K562 (cell line): ENCODE results near the gene KRT6C. TPM values are rescaled to one million over a fixed set of nuclear protein-coding genes. Genes with fewer than 3 reads are reported as not detected.

Source experiments
- polyA plus RNA-seq, 8 experiments: library from polyadenylated mRNA; depleted of rRNA in 4 of 8; stranded (reverse) in 5 of 8; unstranded in 3 of 8; fragments of >200 nt; fragmentation: Nextera tagmentation in 2 of 8; fragmentation: Illumina TruSeq in 1 of 8; extraction: Ambion mirVana in 2 of 8; extraction: Trizol in 1 of 8; gene quantifications; 2 replicates each; pipeline versions ENCODE4 v1.2.1 to v1.2.3, GENCODE V29; 2011 to 2014; ENCODE audit warnings: inconsistent platforms in 1 of 8, missing spikeins in 1 of 8
- total RNA-seq, 7 experiments: library from RNA; depleted of rRNA in 6 of 7; stranded (reverse); fragments of >200 nt in 6 of 7; fragmentation: Illumina TruSeq in 2 of 7; extraction: Trizol in 2 of 7; gene quantifications; 2 replicates each; pipeline versions ENCODE4 v1.2.1 to v1.2.3, GENCODE V29; 2011 to 2021; ENCODE audit warnings: low replicate concordance in 1 of 7

KRT6C gene
- total and polyA plus RNA-seq, 9 of the 15 experiments (the other 6 are each of a cell fraction or from before 2014, with no cell fraction given) = not detected

Other genes with a start within 250 kb of the KRT6C start
Only the 7 nearest of the 18 such genes appear.
- gene KRT84, start 88.2 kb downstream of the KRT6C start, total RNA-seq (2014; rRNA removed) = not detected in 2 replicates
- gene KRT84, start 88.2 kb downstream of the KRT6C start, total RNA-seq (2014; rRNA removed; fragmentation: Illumina TruSeq; extraction: Trizol) = not detected in 2 replicates
- gene KRT84, start 88.2 kb downstream of the KRT6C start, total RNA-seq (2015; rRNA removed; fragmentation: Illumina TruSeq; extraction: Trizol) = not detected in 2 replicates
- gene KRT84, start 88.2 kb downstream of the KRT6C start, total RNA-seq (2021) = not detected in 2 replicates
- not detected in 2 replicates for gene KRT84, start 88.2 kb downstream of the KRT6C start, polyA plus RNA-seq (2011; rRNA removed)
- gene KRT84, start 88.2 kb downstream of the KRT6C start, polyA plus RNA-seq (2014; fragmentation: Illumina TruSeq; extraction: Trizol) = not detected in 2 replicates
- gene KRT84, start 88.2 kb downstream of the KRT6C start, polyA plus RNA-seq (2014; fragmentation: Nextera tagmentation; extraction: Ambion mirVana) = not detected
- gene KRT84, start 88.2 kb downstream of the KRT6C start, polyA plus RNA-seq (2014; rRNA removed) = not detected in 2 replicates
- not detected in 2 replicates for gene KRT82, start 67.5 kb downstream of the KRT6C start, total RNA-seq (2014; rRNA removed)
- not detected in 2 replicates for gene KRT82, start 67.5 kb downstream of the KRT6C start, total RNA-seq (2014; rRNA removed; fragmentation: Illumina TruSeq; extraction: Trizol)
- not detected in 2 replicates for gene KRT82, start 67.5 kb downstream of the KRT6C start, total RNA-seq (2015; rRNA removed; fragmentation: Illumina TruSeq; extraction: Trizol)
- gene KRT82, start 67.5 kb downstream of the KRT6C start, total RNA-seq (2021) = not detected in 2 replicates
- not detected in 2 replicates for gene KRT82, start 67.5 kb downstream of the KRT6C start, polyA plus RNA-seq (2011; rRNA removed)
- gene KRT82, start 67.5 kb downstream of the KRT6C start, polyA plus RNA-seq (2014; fragmentation: Illumina TruSeq; extraction: Trizol) = not detected in 2 replicates
- not detected for gene KRT82, start 67.5 kb downstream of the KRT6C start, polyA plus RNA-seq (2014; fragmentation: Nextera tagmentation; extraction: Ambion mirVana)
- gene KRT82, start 67.5 kb downstream of the KRT6C start, polyA plus RNA-seq (2014; rRNA removed) = not detected in 2 replicates
- not detected in 2 replicates for gene KRT75, start 39.4 kb downstream of the KRT6C start, total RNA-seq (2014; rRNA removed)
- gene KRT75, start 39.4 kb downstream of the KRT6C start, total RNA-seq (2014; rRNA removed; fragmentation: Illumina TruSeq; extraction: Trizol) = not detected in 2 replicates
- gene KRT75, start 39.4 kb downstream of the KRT6C start, total RNA-seq (2015; rRNA removed; fragmentation: Illumina TruSeq; extraction: Trizol) = not detected in 2 replicates
- gene KRT75, start 39.4 kb downstream of the KRT6C start, total RNA-seq (2021) = not detected in 2 replicates
- gene KRT75, start 39.4 kb downstream of the KRT6C start, polyA plus RNA-seq (2011; rRNA removed) = not detected in 2 replicates
- gene KRT75, start 39.4 kb downstream of the KRT6C start, polyA plus RNA-seq (2014; fragmentation: Illumina TruSeq; extraction: Trizol) = not detected in 2 replicates
- not detected for gene KRT75, start 39.4 kb downstream of the KRT6C start, polyA plus RNA-seq (2014; fragmentation: Nextera tagmentation; extraction: Ambion mirVana)
- gene KRT75, start 39.4 kb downstream of the KRT6C start, polyA plus RNA-seq (2014; rRNA removed) = not detected in 2 replicates
- not detected in 2 replicates for gene KRT6B, start 21.7 kb downstream of the KRT6C start, total RNA-seq (2014; rRNA removed)
- gene KRT6B, start 21.7 kb downstream of the KRT6C start, total RNA-seq (2014; rRNA removed; fragmentation: Illumina TruSeq; extraction: Trizol) = not detected in 2 replicates
- gene KRT6B, start 21.7 kb downstream of the KRT6C start, total RNA-seq (2015; rRNA removed; fragmentation: Illumina TruSeq; extraction: Trizol) = not detected in 2 replicates
- gene KRT6B, start 21.7 kb downstream of the KRT6C start, total RNA-seq (2021) = not detected in 2 replicates
- gene KRT6B, start 21.7 kb downstream of the KRT6C start, polyA plus RNA-seq (2011; rRNA removed) = not detected in 2 replicates
- not detected in 2 replicates for gene KRT6B, start 21.7 kb downstream of the KRT6C start, polyA plus RNA-seq (2014; fragmentation: Illumina TruSeq; extraction: Trizol)
- gene KRT6B, start 21.7 kb downstream of the KRT6C start, polyA plus RNA-seq (2014; fragmentation: Nextera tagmentation; extraction: Ambion mirVana) = not detected
- gene KRT6B, start 21.7 kb downstream of the KRT6C start, polyA plus RNA-seq (2014; rRNA removed) = not detected in 2 replicates
- gene KRT6A, start 19.5 kb upstream of the KRT6C start, total RNA-seq (2014; rRNA removed) = not detected in 2 replicates
- gene KRT6A, start 19.5 kb upstream of the KRT6C start, total RNA-seq (2014; rRNA removed; fragmentation: Illumina TruSeq; extraction: Trizol) = not detected in 2 replicates
- gene KRT6A, start 19.5 kb upstream of the KRT6C start, total RNA-seq (2015; rRNA removed; fragmentation: Illumina TruSeq; extraction: Trizol) = not detected in 2 replicates
- gene KRT6A, start 19.5 kb upstream of the KRT6C start, total RNA-seq (2021) = not detected in 2 replicates
- gene KRT6A, start 19.5 kb upstream of the KRT6C start, polyA plus RNA-seq (2011; rRNA removed) = 0.26 TPM in 1 of 2 replicates, not detected in the other
- not detected in 2 replicates for gene KRT6A, start 19.5 kb upstream of the KRT6C start, polyA plus RNA-seq (2014; fragmentation: Illumina TruSeq; extraction: Trizol)
- not detected for gene KRT6A, start 19.5 kb upstream of the KRT6C start, polyA plus RNA-seq (2014; fragmentation: Nextera tagmentation; extraction: Ambion mirVana)
- not detected in 2 replicates for gene KRT6A, start 19.5 kb upstream of the KRT6C start, polyA plus RNA-seq (2014; rRNA removed)
- not detected in 2 replicates for gene KRT5, start 46.6 kb upstream of the KRT6C start, total RNA-seq (2014; rRNA removed)
- gene KRT5, start 46.6 kb upstream of the KRT6C start, total RNA-seq (2014; rRNA removed; fragmentation: Illumina TruSeq; extraction: Trizol) = not detected in 2 replicates
- not detected in 2 replicates for gene KRT5, start 46.6 kb upstream of the KRT6C start, total RNA-seq (2015; rRNA removed; fragmentation: Illumina TruSeq; extraction: Trizol)
- gene KRT5, start 46.6 kb upstream of the KRT6C start, total RNA-seq (2021) = not detected in 2 replicates
- gene KRT5, start 46.6 kb upstream of the KRT6C start, polyA plus RNA-seq (2011; rRNA removed) = 0.12 and 0.32 TPM in 2 replicates
- gene KRT5, start 46.6 kb upstream of the KRT6C start, polyA plus RNA-seq (2014; fragmentation: Illumina TruSeq; extraction: Trizol) = not detected in 2 replicates
- not detected for gene KRT5, start 46.6 kb upstream of the KRT6C start, polyA plus RNA-seq (2014; fragmentation: Nextera tagmentation; extraction: Ambion mirVana)
- gene KRT5, start 46.6 kb upstream of the KRT6C start, polyA plus RNA-seq (2014; rRNA removed) = not detected in 2 replicates
- not detected in 2 replicates for gene KRT71, start 79.3 kb upstream of the KRT6C start, total RNA-seq (2014; rRNA removed)
- not detected in 2 replicates for gene KRT71, start 79.3 kb upstream of the KRT6C start, total RNA-seq (2014; rRNA removed; fragmentation: Illumina TruSeq; extraction: Trizol)
- not detected in 2 replicates for gene KRT71, start 79.3 kb upstream of the KRT6C start, total RNA-seq (2015; rRNA removed; fragmentation: Illumina TruSeq; extraction: Trizol)
- not detected in 2 replicates for gene KRT71, start 79.3 kb upstream of the KRT6C start, total RNA-seq (2021)
- not detected in 2 replicates for gene KRT71, start 79.3 kb upstream of the KRT6C start, polyA plus RNA-seq (2011; rRNA removed)
- not detected in 2 replicates for gene KRT71, start 79.3 kb upstream of the KRT6C start, polyA plus RNA-seq (2014; fragmentation: Illumina TruSeq; extraction: Trizol)
- gene KRT71, start 79.3 kb upstream of the KRT6C start, polyA plus RNA-seq (2014; fragmentation: Nextera tagmentation; extraction: Ambion mirVana) = not detected
- gene KRT71, start 79.3 kb upstream of the KRT6C start, polyA plus RNA-seq (2014; rRNA removed) = not detected in 2 replicates